Measurements from ENCODE around the gene TAS2R41. TPM values are rescaled to one million over a fixed set of nuclear protein-coding genes. Genes with fewer than 3 reads are reported as not detected.

The TAS2R41 gene
- total RNA-seq, 4 donors from 2014 or later: not detected

DNA sequence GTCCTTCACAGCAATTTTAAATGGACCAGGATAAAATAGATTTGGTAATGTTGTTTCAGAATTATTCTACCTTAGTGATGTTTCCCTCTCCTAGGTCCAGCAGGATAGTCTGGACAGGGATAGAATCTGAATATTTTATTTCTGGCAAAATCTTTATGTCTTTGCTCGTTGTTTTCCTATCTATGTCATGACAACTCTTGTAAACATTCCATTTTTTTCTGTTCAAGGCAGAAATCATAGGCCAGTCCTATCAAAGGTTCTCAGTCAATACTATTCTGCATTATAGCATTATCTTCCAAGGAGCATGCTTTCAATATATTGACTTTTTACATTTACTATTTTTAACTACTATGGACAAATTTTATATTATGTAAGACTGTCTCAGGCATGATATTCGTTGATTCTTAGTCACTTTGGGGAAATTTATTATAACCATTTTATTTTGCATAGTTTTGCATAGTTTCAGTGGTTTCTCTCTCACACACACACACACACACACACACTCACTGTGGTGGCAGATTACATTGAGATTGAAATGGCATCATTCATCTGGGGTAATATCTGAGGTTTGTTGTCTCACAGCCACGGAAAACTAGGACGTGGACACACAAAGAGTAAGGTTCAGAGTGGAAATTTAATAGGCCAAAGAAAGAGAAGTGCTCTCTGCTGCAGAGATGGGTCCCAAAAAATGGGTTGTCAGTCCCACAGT lies 17.2 kb upstream of the TAS2R41 start:
- 57 to 65% methylated on average over 3 to 4 of the region's 4 CpGs for WGBS, 2 donors (ENCODE audit: low coverage in 1 of 2)
- H3K27ac ChIP-seq: no peak overlapping the region
- no peaks in the 10 kb centered on the region for H3K4me1 ChIP-seq
- no peak for ATAC-seq
- no peaks in the 10 kb centered on the region for H3K9me3 ChIP-seq
- H3K4me3 ChIP-seq: no peak overlapping the region
- no peaks in the 10 kb centered on the region for H3K27me3 ChIP-seq
- TF ChIP-seq POLR2AphosphoS5 (IDR thresholded peaks at IDR 0.05): no peak
- TF ChIP-seq EP300 (IDR thresholded peaks at IDR 0.05): no peak
- TF ChIP-seq CTCF (IDR thresholded peaks at IDR 0.05): no peak
- TF ChIP-seq POLR2A (IDR thresholded peaks at IDR 0.05): no peak
- no peaks in the 10 kb centered on the region for H3K36me3 ChIP-seq

GRCh38 chr7:143462045-143462444 lies 15.6 kb upstream of the TAS2R41 start:
- Histone ChIP-seq H3K9me3 (no peaks in the 10 kb centered on the region), H3K4me3 (no peak overlapping the region), H3K36me3 (no peaks in the 10 kb centered on the region), H3K4me1 (no peaks in the 10 kb centered on the region), H3K27ac (no peak overlapping the region), H3K27me3 (no peaks in the 10 kb centered on the region)
- TF ChIP-seq POLR2A (IDR thresholded peaks at IDR 0.05) (no peak), EP300 (IDR thresholded peaks at IDR 0.05) (no peak), CTCF (IDR thresholded peaks at IDR 0.05) (no peak), POLR2AphosphoS5 (IDR thresholded peaks at IDR 0.05) (no peak)
- WGBS, 2 donors (ENCODE audit: low coverage in 1 of 2): 85 to 97% methylated on average over 3 of the region's 3 CpGs
- ATAC-seq: no peak

DNA sequence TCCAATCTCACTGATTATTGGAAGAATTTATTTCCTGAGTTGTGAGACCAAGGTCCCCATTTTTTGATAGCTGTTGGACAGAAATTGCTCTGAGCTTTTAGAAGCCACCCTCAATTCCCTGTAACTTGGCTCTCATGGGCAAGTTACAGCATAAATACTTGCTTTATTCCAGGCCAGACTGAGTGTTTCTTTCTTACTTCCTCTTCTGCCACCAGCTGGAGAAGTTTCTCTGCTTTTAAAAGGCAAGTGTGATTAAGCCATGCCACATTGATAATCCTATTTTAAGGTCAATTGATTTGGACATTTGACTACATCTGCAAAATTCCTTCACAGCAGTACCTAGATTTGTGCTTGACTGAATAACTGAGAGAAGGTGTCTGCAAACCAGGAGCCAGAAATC lies 14.1 kb upstream of the TAS2R41 start:
- H3K4me1 ChIP-seq: no peaks in the 10 kb centered on the region
- no peak for ATAC-seq
- H3K36me3 ChIP-seq: no peaks in the 10 kb centered on the region
- no peaks in the 10 kb centered on the region for H3K27me3 ChIP-seq
- H3K4me3 ChIP-seq: no peak overlapping the region
- TF ChIP-seq POLR2A (IDR thresholded peaks at IDR 0.05) (no peak), EP300 (IDR thresholded peaks at IDR 0.05) (no peak), CTCF (IDR thresholded peaks at IDR 0.05) (no peak), POLR2AphosphoS5 (IDR thresholded peaks at IDR 0.05) (no peak)
- no peaks in the 10 kb centered on the region for H3K9me3 ChIP-seq
- no peak overlapping the region for H3K27ac ChIP-seq

- no peaks in the 10 kb centered on the region for H3K4me1 ChIP-seq
Observed at GRCh38 chr7:143463957-143464356, 13.7 kb upstream of the TAS2R41 start.

More at GRCh38 chr7:143463957-143464356, 13.7 kb upstream of the TAS2R41 start:
- 50 to 60% methylated on average over 1 of the region's 1 CpG for WGBS, 2 donors (ENCODE audit: low coverage in 1 of 2)
- no peaks in the 10 kb centered on the region for H3K27me3 ChIP-seq
- no peak overlapping the region for H3K27ac ChIP-seq
- H3K4me3 ChIP-seq: no peak overlapping the region
- no peaks in the 10 kb centered on the region for H3K9me3 ChIP-seq
- no peak for ATAC-seq
- TF ChIP-seq CTCF (IDR thresholded peaks at IDR 0.05): no peak
- TF ChIP-seq POLR2A (IDR thresholded peaks at IDR 0.05): no peak
- no peak for TF ChIP-seq POLR2AphosphoS5 (IDR thresholded peaks at IDR 0.05)
- H3K36me3 ChIP-seq: no peaks in the 10 kb centered on the region
